Uterus (tissue), 4 donors: ENCODE results near the gene PAPPA2. TPM values are rescaled to one million over a fixed set of nuclear protein-coding genes. Genes with fewer than 3 reads are reported as not detected.
"Not testable (repeated sequence)": the region's sequence is repeated elsewhere in the genome, so short reads cannot be mapped to it uniquely, and the experiment has no call there.

Experiments used
- DNase-seq, 2 donors: peaks; one replicate each; pipeline ENCODE4 v3.0.0-alpha.2; 2019 to 2020
- H3K27ac ChIP-seq, 2 donors: fragments of 200-600 bp; sonication (generic); 1 replicate in 1 of 2; 2 replicates in 1 of 2; pipeline ENCODE4 v1.5.1; 2016 to 2018
- H3K27me3 ChIP-seq, 2 donors: fragments of 200-600 bp; sonication (generic); one replicate each; pipeline ENCODE4 v1.5.1; 2018 to 2019; ENCODE audit warnings: control low read depth in 1 of 2
- H3K36me3 ChIP-seq, 2 donors: fragments of 200-600 bp; sonication (generic); one replicate each; pipeline ENCODE4 v1.5.1; 2019; ENCODE audit warnings: control low read depth in 1 of 2
- H3K4me1 ChIP-seq, 2 donors: fragments of 200-600 bp; sonication (generic); one replicate each; pipeline ENCODE4 v1.5.1; 2018 to 2019; ENCODE audit warnings: control low read depth in 1 of 2
- H3K4me3 ChIP-seq, 2 donors: fragments of 200-600 bp; sonication (generic); 1 replicate in 1 of 2; 2 replicates in 1 of 2; pipeline ENCODE4 v1.5.1; 2018 to 2019; ENCODE audit warnings: mild to moderate bottlenecking in 1 of 2
- H3K9me3 ChIP-seq, 2 donors: fragments of 200-600 bp; sonication (generic); one replicate each; pipeline ENCODE4 v1.5.1; 2019; ENCODE audit warnings: control low read depth in 1 of 2
- CTCF ChIP-seq, 4 experiments: fragments of 200-600 bp in 2 of 4; fragments of 450-650 bp in 2 of 4; sonication (generic) in 2 of 4; IDR thresholded peaks; one replicate each; pipeline ENCODE4 v1.5.1; 2016 to 2019; ENCODE audit warnings: antibody characterized with exemption in 4 of 4, mild to moderate bottlenecking in 2 of 4, moderate library complexity in 1 of 4
- POLR2A ChIP-seq, 2 donors: fragments of 450-650 bp; IDR thresholded peaks; one replicate each; pipeline ENCODE4 v1.6.1; 2016; ENCODE audit warnings: antibody characterized with exemption in 2 of 2, mild to moderate bottlenecking in 1 of 2, moderate library complexity in 1 of 2
- intact Hi-C: fragments of 100-400 bp; cut with DNase I; formaldehyde crosslinking; loops from one replicate; pipeline ENCODE4 v1.15.1; 2023; ENCODE audit warnings: low total_unique reads
- total RNA-seq, 4 donors: library from RNA; depleted of rRNA in 3 of 4; stranded (reverse); fragments of >200 nt in 3 of 4; gene quantifications; one replicate each; pipeline versions ENCODE4 v1.1.0 to v1.2.4, GENCODE V29; 2014 to 2023
- donor health status: DM: yes; HTN: yes; CAD: no.

The PAPPA2 gene
- total RNA-seq, 4 donors from 2014 or later = 0.51 to 4.0 (median 0.73) TPM; not detected in 1

GRCh38 chr1:176558561-176558960 lies 95.6 kb downstream of the PAPPA2 start:
- intact Hi-C loops = no loop called here
- no peak overlapping the region for H3K4me3 ChIP-seq
- no peak for DNase-seq
- H3K4me1 ChIP-seq = peaks cover 0 to 7% of the 10 kb centered on the region in 2 donors
- no peak overlapping the region for H3K27ac ChIP-seq
- no peaks in the 10 kb centered on the region for H3K9me3 ChIP-seq
- TF ChIP-seq POLR2A (IDR thresholded peaks at IDR 0.05) = no peak
- no peaks in the 10 kb centered on the region for H3K36me3 ChIP-seq
- no peaks in the 10 kb centered on the region for H3K27me3 ChIP-seq

- Histone ChIP-seq H3K27me3 (no peaks in the 10 kb centered on the region), H3K27ac (peak overlapping the region in 1 of 2 donors; percentile 50), H3K36me3 (no peaks in the 10 kb centered on the region), H3K9me3 (no peaks in the 10 kb centered on the region), H3K4me1 (peaks cover 0 to 7% of the 10 kb centered on the region in 2 donors), H3K4me3 (no peak overlapping the region)
- no peak for DNase-seq
- TF ChIP-seq POLR2A (IDR thresholded peaks at IDR 0.05) (no peak), CTCF (IDR thresholded peaks at IDR 0.05) (no peak)
- intact Hi-C loops = no loop called here
Observed at GRCh38 chr1:176559474-176559873, 96.5 kb downstream of the PAPPA2 start.

- no peaks in the 10 kb centered on the region for H3K36me3 ChIP-seq
- TF ChIP-seq POLR2A (IDR thresholded peaks at IDR 0.05) = no peak
- TF ChIP-seq CTCF (IDR thresholded peaks at IDR 0.05) = peak; percentile 69 to 93 (median 86)
- DNase-seq = peak; percentile 46 to 60
- H3K27ac ChIP-seq = peak overlapping the region in 1 of 2 donors; percentile 50
- no peaks in the 10 kb centered on the region for H3K9me3 ChIP-seq
- no peak overlapping the region for H3K4me3 ChIP-seq
- H3K27me3 ChIP-seq = no peaks in the 10 kb centered on the region
- intact Hi-C loops = no loop called here
- peaks cover 0 to 7% of the 10 kb centered on the region in 2 donors for H3K4me1 ChIP-seq
Observed at GRCh38 chr1:176559878-176560277, 96.9 kb downstream of the PAPPA2 start.

GRCh38 chr1:176560681-176561080 lies 97.7 kb downstream of the PAPPA2 start:
- TF ChIP-seq POLR2A (IDR thresholded peaks at IDR 0.05) = no peak
- TF ChIP-seq CTCF (IDR thresholded peaks at IDR 0.05) = no peak
- Histone ChIP-seq H3K27me3 (no peaks in the 10 kb centered on the region), H3K9me3 (no peaks in the 10 kb centered on the region), H3K36me3 (no peaks in the 10 kb centered on the region), H3K4me1 (peaks cover 0 to 7% of the 10 kb centered on the region in 2 donors), H3K27ac (peak overlapping the region; percentile 15 to 50), H3K4me3 (no peak overlapping the region)
- no peak for DNase-seq
- intact Hi-C loops = no loop called here

- H3K4me3 ChIP-seq, H3K9me3 ChIP-seq, DNase-seq, H3K36me3 ChIP-seq, H3K4me1 ChIP-seq, H3K27me3 ChIP-seq, intact Hi-C loops: not testable (repeated sequence)
- H3K27ac ChIP-seq = peak overlapping the region; percentile 15 to 50
Observed at GRCh38 chr1:176561761-176562160, 98.8 kb downstream of the PAPPA2 start.

- Histone ChIP-seq H3K27me3 (no peaks in the 10 kb centered on the region), H3K4me3 (no peak overlapping the region), H3K27ac (no peak overlapping the region), H3K36me3 (no peaks in the 10 kb centered on the region), H3K9me3 (no peaks in the 10 kb centered on the region), H3K4me1 (no peaks in the 10 kb centered on the region)
- no peak for DNase-seq
- TF ChIP-seq POLR2A (IDR thresholded peaks at IDR 0.05) (no peak), CTCF (IDR thresholded peaks at IDR 0.05) (no peak)
- intact Hi-C loops = no loop called here
Observed at GRCh38 chr1:176566004-176566975, 103.3 kb downstream of the PAPPA2 start.
